NCI-H1092 treated with DMSO at 0.1 percent for 48 hours (cell line): ENCODE data around the gene SNX15.

ENCODE experiments used
- DNase-seq: peaks from one replicate; lab custom pipeline; 2025; lab: John Stamatoyannopoulos, UW

SNX15 gene

GRCh38 chr11:65084598-65085375 is 57.5 kb downstream of the SNX15 start:
- DNase-seq, result no peak

DNA sequence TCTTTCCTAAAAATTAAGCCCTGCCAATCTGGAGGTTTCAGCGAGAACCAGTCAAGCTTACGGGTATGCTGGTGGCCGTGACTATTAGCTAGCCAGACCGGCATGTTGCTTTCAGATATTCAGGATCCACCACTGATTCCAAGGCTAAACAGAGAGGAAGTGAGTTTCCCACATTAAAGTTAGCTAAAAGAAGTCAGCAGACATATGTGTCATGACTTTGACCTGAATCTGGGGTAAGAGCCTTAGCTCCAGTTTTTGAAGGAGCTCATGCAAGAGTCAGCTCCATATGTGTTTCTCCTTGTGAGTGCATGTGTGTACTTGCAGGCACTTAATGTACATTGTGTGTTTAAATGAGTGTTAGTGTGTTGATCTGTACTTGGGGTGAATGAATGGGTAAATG is 58.2 kb downstream of the SNX15 start:
- no peak for DNase-seq

DNA sequence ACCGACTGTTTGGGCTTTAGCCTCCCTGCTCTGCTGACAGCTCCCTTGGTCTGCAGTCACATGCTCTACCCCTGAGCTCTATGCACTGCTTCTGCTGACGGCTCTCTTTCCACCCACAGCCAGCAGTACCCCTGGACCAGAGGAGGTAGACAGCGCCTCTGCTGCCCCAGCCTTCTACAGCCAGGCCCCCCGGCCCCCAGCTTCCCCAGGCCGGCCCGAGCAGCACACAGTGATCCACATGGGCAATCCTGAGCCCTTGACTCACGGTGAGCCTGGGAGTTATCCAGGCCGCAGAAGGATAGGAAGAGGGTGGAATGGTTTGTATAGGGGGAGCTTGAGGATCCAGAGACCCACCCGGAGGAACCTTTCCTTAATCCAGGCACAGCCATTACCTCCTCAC is 59.6 kb downstream of the SNX15 start:
- no peak for DNase-seq

DNA sequence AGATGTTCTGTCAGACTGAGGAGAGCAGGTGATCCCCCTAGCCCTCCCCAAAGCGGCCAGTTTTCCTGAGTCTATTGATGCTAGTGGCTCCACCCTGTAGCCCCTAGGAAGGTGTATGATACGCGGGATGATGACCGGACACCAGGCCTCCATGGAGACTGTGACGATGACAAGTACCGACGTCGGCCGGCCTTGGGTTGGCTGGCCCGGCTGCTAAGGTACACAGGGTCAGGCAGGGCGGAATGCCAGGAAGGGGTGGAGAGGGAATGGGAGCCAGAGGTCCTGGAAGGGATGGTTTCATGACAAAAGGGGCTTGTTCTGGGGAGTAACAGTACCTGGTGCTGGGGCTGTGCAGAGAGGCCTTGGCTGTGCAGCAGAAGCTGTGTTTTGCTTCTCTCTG is 60.0 kb downstream of the SNX15 start:
- no peak for DNase-seq

GRCh38 chr11:65087827-65088226 is 60.6 kb downstream of the SNX15 start:
- no peak for DNase-seq

GRCh38 chr11:65089621-65090020 is 62.4 kb downstream of the SNX15 start:
- no peak for DNase-seq
